LNCAP (cell line): ENCODE measurements around the gene GSK3B.

ENCODE experiments used
- CTCF ChIP-seq: fragments of 450-650 bp; IDR thresholded peaks from 2 replicates; pipeline ENCODE4 v1.5.1; 2017; ENCODE audit warnings: mild to moderate bottlenecking

GSK3B gene

DNA sequence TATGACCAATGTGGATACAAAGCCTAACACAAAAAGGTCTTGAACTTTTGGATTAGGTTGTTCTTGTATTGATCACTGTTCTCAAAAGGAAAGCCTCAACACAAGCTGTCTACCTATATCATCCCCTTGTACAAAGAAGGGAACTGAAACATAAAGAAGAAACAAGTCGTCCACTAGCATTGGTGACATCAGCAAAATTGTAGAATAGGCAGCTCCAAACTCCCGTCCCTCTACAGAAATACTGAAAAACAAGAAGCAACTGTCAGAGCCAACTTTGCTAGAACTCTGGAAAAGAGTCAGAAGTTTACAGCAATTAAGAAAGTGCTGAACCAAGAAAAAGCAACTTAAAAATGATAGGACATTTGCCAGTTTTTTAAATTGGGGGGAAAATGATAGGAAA lies 319.8 kb downstream of the GSK3B start:
- TF ChIP-seq CTCF, result no peak
